Mammary epithelial cell (primary cell): Measurements from ENCODE around the gene SYNE4.

Experiments
- CTCF ChIP-seq, 2 donors: IDR thresholded peaks in 1 of 2; conservative IDR thresholded peaks in 1 of 2; 2 replicates each; pipeline ENCODE4 v1.5.1; 2011 to 2012; ENCODE audit warnings: inconsistent platforms in 2 of 2, low read length in 2 of 2, mild to moderate bottlenecking in 2 of 2, control low read depth in 1 of 2, low read depth in 1 of 2; ENCODE audit not compliant: insufficient read depth in 1 of 2; ENCODE audit errors: extremely low read depth in 1 of 2
- EZH2 ChIP-seq: IDR thresholded peaks from 2 replicates; pipeline ENCODE4 v1.6.1; 2012; ENCODE audit warnings: low read length, inconsistent platforms, borderline replicate concordance

GRCh38 chr19:35990771-35991730 is 17.6 kb downstream of the SYNE4 start:
- TF ChIP-seq CTCF (conservative IDR thresholded peaks at IDR 0.05 in 1 of 2, IDR thresholded peaks at IDR 0.05 in 1 of 2; ENCODE audit: extremely low read depth in 1 of 2, insufficient read depth in 1 of 2, low read depth in 1 of 2, low read length in 2 of 2) = no peak
- no peak for TF ChIP-seq EZH2
